LoVo (cell line): ENCODE data around the gene DLGAP1.
"Not testable (repeated sequence)": the region's sequence is repeated elsewhere in the genome, so short reads cannot be mapped to it uniquely, and the experiment has no call there.

ENCODE experiments used
- DNase-seq: peaks from one replicate; pipeline ENCODE4 v3.0.0-alpha.2; 2016; ENCODE audit warnings: low spot score

The DLGAP1 gene

DNA sequence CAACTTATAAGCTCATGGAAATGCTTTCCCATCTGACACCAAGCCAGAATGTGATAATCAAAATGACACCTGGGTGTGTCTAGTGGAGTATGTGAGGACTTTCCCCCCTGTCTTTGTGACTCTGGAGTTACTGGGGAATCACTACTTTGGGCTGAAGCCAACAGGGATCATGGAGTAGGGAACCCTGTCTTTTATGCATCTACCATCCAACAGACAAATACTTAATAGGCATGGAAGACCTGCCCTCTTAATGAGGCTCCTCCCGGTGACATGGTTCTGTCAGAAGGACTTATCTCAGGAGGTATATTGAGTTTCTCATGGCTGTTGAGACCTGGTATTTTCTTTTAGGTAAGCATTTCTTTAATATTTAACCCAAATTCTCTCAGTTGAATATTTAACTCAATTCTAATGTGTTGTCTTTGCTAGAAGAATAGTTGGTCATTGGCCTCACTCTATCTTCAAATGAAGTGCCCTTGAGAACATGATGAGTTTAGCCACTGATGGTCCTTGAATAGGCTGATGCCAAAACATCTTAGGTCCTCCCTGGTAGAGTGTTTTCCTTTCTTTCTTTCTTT, 963.0 kb downstream of the DLGAP1 start:
- DNase-seq: no peak

DNA sequence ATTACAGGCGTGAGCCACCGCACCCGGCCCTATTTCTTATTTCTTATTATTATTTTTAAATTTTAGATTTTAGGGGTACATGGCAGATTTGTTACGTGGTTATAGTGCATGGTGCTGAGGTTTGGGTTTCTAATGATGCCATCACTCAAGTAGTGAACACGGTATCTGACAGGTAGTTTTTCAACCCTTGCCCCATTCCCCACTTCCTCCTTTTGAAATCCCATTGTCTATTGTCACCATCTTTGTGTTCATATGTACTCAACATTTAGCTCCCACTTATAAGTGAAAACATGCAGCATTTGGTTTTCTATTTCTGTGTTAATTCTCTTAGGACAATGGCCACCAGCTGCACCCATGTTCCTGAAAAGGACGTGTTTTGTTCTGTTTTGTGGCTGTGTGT, 965.6 kb downstream of the DLGAP1 start:
- no peak for DNase-seq

DNA sequence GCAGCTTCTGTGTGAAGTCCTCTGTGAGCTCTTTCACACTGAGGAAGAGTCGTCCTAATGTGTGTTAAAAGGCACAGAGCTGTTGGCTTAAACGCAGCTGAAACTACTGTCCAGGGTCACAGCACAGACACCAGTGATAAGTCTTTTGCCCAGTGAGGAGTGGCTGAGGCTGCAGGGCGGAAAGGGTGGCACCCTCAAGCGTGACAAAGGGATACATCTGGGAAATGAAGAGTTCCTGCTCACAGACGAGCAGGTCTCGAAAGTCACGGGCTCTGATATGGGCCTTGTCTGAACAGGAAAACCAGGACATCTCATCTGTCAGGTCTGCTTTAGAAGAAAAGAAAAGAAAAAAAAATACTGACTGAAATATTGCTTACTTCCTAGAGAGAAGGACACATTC, 968.6 kb downstream of the DLGAP1 start:
- no peak for DNase-seq

DNA sequence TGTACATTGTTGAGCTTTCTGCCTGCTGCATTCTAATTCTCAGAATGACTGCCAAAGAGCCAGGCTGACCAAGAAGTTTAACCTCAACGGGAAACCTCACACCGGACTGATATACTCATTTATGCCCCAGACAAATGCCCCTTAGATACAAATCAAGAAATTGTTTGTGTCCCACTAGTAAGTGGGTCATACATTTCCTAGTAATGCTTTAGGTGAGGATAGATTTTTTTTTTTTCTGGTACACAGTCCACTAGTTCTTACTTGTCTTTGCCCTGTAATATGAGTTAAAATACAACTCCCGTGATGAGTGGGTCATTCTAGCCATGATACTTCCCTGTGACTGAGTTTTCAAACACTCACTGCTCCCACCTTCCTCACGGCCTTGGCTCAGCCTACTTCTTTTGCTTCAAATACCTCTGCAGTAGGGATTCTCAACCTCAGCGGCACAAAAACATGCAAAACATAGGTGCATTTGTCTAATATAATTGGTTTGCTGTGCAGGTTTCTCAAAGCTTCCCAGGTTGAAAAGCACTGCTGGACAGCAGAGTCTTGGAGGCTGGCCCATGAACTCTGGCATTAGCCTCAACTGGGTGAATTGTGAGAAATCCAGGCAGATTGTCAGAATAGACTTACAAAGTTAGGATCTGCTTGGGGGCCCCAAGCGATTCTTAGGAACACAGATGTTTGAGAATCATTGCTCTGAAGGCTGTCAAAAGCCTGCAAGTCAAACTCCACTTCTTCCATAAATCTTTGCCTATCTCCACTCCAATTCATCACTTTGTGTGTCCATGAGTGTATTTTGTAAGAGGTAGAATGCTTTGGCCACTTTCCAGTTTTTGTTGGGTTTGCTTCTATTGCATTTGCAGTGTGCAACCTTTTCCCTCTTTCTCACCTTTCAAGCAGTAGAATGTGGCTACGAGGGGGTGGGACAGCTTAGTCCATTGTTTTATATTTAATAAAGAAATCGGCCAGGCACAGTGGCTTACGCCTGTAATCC, 969.7 kb downstream of the DLGAP1 start:
- no peak for DNase-seq

DNA sequence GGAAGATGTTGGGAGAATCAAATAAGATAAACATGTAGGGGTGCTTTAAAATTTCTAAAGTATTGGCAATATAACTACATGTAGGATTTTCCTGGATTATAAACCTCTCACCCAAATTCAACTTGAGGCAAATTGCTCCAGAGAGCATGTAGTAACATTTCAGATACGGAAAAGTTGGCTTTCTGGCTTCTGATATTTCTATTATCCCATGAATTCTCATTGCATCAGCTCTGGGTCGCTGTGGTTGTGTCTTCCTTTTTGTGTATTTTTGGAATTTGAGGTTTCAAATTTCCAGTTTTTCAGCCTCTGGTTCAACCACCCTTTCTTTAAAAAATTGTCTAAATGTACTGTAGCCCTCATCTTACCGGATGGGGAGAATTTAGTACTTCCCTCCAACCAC, 972.8 kb downstream of the DLGAP1 start:
- DNase-seq: no peak

DNA sequence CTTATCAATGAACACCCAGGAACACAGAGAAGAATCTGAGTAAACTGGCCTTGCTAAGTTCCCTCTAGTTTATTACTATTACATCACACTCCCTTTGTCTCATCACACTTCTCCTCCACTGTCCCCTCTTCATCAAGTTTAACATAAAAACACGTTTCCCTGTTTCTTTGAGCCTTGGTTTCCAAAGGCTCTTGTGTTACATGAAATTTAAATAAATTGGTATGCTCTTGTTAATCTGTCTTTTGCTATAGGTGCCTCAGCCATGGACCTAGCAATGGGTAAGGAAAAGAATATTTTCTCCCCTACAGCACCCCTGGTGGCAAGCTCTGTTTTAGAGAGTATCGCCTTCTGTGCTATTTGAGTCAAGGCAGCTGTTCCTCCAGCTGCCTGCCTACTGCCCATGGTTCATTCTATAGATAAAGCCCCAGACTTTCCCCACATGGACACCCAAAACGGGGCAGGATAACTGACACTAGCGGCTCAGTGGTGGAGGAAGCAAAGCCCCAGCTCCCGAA, 973.4 kb downstream of the DLGAP1 start:
- DNase-seq: no peak

DNA sequence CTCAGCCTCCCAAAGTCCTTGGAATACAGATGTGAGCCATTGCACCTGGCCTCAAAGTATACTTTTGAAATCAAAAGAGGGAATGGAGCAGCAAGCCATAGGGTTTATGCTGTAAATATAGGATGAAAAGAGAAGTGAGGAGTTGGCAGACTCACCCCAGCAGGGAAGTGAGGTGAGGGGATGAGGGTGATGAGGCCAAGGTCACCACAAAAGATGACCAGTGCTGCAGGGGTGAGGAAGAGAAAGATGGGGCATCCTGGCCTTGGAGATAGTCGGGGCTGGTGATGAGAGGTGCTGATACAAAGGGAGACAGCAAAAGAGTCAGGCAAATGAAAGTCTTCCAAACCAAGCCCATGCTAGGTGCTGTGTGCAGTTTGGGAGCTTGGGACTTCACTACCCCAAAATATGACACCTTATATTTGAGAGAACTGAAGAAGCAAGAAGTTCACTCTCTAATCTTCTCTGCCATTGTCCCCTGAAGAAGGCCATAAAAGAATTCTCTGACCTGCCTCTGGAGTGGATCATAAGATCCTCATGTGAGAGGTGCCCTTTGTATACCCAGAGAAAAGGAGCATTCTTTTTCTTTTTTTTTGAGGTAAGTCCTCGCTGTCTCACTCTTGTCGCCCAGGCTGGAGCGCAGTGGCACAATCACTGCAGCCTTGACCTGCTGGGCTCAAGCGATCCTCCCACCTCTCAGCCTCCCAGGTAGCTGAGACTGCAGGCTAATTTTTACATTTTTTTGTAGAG, 974.1 kb downstream of the DLGAP1 start:
- DNase-seq: no peak

DNA sequence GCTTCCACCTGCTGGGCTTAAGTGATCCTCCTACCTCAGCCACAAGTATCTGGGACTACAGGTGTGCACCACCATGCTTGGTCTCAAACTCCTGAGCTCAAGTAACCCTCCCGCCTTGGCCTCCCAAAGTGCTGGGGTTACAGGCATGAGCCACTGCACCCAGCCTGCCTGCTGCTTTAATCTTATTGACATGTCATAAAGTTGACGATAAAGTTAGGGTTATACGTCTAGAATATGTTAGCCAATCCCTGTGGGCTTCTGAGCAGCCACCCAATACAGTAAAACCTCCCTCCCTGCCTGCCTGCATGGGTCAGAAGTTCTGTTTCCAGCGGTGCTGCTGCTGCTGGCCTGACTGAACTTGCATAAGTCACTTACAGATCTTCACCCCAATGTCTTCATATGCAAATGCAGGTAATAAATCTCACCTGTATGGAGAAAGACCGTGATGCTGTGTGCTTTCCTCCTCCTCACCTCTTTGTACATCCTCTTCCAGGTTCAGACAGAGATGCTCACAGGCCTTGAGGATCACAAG, 975.1 kb downstream of the DLGAP1 start:
- no peak for DNase-seq

DNA sequence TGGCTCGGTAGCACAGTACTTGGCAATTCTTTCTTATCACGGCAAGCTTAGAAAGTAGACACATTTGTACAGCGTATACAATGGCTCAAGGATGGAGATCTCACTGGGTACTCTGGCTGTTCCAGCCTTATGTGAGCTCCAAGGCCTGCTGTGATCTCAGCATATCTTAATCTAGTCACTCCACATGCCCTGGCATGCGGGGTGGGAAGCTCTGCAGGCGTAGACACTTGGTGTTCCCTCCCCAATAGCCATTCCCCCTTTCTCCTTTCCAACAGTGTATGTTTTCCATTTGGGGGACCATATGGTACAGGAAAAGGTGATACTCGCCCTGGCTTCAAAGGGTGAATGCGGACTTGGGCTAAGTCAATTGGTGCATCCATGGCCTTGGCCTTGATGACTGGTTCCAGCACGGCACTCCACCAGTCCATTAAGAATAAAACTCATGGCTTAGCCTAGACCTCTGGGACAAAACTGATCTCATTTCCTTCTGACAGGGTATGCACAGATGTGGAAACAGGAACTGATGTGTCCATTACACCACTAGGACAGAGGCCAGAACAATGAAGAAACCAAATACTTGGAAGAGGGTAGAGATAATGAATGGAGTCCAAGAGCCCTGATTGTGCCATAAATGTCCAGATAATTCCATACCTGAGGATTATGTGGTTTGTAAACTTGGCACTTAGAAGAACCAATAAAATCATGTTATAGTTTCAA, 976.7 kb downstream of the DLGAP1 start:
- no peak for DNase-seq

DNA sequence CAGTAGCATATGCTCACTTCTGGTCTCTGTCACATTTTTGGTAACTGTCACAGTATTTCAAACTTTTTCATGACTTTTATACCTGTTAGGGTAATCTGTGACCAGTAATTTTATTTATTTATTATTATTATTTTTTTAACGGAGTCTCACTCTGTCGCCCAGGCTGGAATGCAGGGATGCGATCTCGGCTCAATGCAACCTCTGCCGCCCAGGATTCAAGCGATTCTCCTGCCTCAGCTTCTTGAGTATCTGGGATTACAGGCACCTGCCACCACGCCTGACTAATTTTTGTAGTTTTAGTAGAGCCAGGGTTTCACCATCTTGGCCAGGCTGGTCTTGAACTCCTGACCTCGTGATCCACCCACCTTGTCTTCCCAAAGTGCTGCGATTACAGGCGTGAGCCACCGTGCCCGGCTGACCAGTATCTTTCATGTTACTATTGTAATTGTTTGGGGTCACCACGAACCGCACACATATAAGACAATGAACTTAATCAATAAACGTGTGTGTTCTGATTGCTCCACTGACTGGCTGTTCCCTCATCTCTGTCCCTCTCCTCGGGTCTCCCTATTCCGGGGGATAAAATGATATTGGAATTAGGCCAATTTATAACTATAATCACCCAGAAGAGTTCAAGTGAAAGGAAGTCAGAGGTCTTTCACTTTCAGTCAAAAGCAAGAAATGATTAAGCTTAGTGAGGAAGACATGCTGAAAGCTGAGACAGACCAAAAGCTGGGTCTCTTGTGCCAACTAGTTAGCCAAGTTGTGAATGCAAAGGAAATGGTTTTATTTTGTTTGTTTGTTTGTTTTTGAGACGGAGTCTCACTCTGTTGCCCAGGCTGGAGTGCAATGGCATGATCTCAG, 982.2 kb downstream of the DLGAP1 start:
- DNase-seq: no peak

DNA sequence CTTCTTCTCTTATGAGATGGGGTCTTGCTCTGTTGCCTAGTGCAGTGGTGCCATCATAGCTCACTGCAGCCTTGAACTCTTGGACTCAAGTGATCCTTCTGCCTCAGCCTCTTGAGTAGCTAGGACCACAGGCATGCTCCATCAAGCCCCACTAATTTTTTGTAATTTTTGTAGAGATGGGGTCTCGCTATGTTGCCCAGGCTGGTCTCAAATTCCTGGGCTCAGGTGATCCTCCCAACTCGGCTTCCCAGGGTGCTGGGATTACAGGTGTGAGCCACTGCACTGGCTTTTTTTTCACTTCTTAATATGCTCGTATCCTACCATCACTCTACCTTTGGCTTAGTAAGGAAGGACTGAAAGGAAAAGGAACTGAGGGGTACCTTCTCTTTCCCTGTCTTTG, 983.0 kb downstream of the DLGAP1 start:
- DNase-seq: not testable (repeated sequence)

DNA sequence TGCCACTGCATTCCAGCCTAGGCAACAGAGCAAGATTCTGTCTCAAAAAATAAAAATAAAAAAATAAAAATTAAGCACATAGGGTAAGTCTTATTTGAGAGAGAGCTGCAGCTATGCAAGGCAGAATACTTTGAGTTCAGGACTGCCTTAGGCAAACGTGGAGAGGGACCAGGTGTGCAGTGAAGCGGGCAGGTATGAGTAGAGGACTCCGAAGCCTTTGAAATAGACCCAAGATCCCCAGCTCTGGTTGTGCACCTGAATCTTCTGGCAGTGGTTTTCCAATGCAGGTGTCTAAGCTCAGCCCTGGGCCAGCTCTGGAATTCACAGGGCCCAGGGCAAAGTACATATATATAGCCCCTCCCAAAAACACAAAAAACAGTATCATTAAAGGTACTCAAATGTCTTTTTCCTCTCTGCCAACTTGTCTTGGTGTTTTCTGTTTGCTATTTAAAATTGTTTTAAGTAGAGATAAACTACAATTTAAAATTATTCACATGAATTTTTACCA, 983.9 kb downstream of the DLGAP1 start:
- DNase-seq: no peak

DNA sequence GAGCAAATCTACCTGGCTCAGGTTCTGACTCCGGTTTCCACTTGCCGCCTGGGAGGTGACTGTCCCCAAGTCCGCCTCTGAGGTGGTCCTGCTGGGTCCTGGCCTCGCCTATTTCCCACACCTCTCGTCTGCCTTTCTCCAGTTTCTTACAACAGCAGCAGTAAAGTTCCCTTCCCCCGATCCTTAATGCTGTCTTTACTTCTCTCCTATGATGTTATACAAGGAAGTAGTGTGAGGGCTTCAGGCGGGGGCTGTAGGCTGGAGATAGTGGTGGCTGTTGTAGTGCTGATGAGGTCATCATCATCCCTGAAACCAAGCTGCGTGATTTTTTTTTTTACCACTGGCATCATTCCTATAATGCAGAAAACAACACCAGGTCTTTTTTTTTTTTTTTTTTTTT, 986.3 kb downstream of the DLGAP1 start:
- DNase-seq: no peak

DNA sequence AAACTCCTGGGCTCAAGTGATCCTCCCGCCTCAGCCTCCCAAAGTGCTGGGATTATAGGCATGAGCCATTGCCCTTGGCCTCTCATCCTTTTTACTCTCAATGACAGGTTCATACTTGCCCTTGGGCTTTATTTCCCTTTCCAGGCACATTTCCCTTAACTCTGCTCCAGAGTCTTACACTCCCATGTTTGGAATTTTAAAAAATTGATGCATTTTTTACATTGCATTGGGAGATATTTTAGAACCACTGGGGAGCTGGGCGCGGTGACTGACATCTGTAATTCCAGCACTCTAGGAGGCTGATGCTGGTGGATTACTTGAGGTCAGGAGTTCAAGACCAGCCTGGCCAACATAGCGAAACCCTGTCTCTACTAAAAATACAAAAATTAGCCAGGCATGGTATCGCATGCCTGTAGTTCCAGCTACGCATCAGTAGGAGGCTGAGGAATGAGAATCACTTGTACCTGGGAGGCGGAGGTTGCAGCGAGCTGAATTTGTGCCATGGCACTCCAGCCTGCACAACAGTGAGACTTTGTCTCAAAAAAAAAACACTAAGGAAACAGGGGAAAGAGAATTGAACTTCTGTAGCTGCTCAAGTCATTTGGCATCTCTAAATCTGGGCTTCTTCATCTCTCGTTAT, 986.9 kb downstream of the DLGAP1 start:
- no peak for DNase-seq

DNA sequence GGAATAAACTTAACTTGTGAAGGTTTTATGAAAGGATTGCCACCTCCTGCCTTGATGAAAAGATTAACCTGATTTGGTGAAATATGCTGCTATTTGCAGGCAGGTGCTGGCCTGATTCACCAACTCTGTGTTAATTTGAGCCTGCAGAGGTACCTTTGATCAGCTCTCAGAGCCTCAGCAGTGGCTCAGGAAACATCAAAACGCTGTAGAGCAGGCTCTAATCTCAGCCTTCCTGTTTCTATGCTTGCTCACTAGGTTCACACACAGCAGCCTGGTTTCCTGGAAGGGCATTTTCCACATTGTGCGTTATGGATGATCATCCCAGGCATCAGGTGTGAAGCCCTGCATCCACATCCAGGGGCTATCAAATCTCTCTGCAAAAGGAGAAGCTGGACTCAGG, 988.2 kb downstream of the DLGAP1 start:
- DNase-seq: no peak

DNA sequence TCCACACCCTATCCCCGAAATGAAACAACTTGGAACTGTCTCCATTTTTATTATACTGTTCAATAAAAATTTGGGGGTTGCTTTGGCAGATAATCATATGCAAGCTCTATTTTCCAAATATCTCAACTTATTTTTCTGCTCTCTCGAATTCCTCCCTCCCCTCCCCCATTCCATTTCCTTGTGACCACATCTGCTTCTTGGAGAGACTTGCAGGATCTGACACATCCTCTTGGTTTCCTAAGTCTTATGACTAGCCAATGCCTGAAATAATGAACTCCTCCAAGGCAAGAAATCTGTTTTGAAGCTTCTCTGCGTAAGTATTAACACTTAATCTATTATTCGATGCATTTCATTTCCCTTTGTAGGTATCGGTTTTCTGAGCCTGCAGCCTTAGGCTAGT, 989.1 kb downstream of the DLGAP1 start:
- no peak for DNase-seq

DNA sequence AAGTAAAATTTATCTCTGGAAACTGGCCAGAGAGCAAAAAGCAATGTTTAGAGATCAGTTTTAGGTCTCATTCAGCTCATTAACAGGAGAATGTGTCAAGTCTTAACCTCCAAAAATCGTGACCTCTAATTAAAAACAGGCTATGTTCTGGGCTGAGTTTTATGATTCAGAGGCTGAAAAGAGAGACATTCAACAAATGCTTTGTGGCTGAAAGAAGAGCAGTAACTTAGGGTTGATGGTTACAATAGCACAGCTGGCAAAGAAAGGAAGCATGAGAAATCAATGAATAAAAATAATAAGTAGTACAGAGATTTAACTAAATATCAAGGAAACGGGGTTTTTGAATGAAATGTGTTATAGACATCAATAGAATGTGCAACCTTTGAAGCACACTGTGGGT, 992.1 kb downstream of the DLGAP1 start:
- no peak for DNase-seq

DNA sequence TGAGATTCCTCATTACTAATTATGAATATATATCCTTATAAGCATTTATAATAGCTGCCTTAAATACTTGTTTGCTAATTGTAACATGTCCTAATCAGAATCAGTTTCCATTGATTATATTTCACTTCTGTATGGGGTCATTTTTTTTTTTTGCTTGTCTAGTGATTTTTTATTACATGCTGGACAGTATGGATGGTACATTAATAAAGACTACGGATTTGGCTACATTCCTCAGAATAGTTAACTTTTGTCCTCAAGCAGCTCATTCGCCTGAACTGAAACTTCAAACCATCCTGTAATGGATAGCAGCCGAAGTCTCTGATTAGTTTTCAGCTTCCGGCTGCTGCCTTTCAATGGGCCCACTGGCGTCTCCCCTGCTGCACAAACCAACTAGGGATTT, 993.4 kb downstream of the DLGAP1 start:
- no peak for DNase-seq

DNA sequence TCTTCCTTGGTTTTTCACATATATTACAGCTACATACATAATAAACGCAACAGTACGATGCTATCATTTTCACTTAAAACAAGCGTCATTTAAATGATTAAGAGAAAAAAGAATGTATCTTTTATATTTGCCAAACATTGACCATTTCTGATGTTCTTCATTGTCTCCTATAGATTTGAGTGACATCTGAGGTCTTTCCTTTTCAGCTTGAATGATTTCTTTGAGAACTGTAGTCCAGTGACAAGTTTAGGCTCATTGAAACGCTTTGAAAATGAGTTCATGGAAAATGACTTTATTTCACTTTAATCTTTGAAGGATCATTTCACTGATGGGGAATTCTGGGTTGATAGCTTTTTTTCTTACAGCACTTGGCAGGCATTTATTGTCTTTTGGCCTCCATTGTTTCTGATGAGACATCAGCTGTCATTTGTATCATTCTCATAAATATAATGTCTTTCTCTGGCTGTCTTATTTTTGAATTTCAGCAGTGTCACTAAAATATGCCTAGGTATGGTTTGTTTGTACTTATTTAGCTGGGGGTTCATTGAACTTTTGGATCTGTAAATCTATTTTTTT, 994.2 kb downstream of the DLGAP1 start:
- no peak for DNase-seq
